Measurements from ENCODE around the gene ANO1.
"Not testable (repeated sequence)": the region's sequence is repeated elsewhere in the genome, so short reads cannot be mapped to it uniquely, and the experiment has no call there.

ANO1 gene

DNA sequence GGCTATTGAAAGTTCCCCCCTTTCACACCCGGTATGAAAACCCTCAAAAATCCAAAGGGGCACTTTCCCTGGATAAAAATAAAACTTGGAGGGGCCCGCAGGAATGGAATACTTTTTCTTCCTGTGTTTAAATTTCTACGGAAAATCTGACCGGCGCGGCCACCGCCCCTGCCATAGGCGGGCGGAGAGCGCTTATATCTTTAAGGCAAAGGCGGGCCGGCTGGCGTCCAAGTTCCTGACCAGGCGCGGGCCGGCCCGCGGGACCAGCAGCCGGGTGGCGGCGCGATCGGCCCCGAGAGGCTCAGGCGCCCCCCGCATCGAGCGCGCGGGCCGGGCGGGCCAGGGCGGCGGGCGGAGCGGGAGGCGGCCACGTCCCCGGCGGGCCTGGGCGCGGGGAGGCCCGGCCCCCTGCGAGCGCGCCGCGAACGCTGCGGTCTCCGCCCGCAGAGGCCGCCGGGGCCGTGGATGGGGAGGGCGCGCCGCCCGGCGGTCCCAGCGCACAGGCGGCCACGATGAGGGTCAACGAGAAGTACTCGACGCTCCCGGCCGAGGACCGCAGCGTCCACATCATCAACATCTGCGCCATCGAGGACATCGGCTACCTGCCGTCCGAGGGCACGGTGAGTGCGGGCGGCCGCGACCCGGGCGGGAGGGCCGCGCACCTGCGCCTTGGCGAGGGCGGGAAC is at the start of gene ANO1:
TSS of gene ANO1 (plus strand) at position 223 of the 686 bp plus-strand sequence. CDS start at position 513, 290 bp downstream.
- H3K4me3 ChIP-seq (ENCODE audit: low read depth, low read length), result peak within 1 kb of the TSS; percentile 24

DNA sequence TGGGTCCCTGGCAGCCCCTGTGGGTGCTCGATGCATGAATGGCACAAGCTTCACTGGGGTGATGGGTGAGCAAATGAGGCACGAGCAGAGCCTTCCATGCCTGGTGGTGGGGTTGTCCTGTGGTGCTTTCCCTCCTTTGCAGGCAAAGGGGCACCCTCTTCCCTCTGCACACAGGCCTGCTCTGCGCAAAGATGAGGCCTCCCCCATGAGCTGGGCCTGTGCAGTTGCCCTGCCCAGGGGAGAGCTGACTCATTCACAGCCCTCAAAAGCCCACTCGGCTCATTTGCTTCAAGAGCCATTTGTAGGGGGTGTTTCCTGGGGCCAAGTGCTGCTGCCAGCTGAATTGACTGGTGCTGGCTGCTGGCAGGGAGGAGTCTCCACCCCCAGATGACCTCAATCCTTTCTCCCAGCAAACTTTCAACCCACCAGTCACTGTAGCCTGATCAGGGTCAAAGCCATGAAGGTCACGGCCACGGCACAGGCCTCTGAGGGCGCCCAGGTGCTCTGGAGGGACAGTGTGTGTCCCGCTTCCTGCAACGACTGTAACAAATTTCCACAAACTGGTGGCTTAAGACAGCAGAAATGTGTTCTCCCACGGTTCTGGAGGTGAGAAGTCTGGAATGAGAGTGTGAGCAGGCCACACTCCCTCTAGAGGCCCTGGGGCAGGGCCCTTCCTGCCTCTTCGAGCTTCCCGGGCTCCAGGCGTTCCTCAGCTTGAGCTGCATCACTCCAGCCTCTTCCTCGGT is 48.8 kb upstream of the ANO1 start:
- H3K4me3 ChIP-seq (ENCODE audit: low read depth, low read length), result no peak overlapping the region

GRCh38 chr11:70029861-70030380 is 48.2 kb upstream of the ANO1 start:
- H3K4me3 ChIP-seq (ENCODE audit: low read depth, low read length), result no peak overlapping the region

DNA sequence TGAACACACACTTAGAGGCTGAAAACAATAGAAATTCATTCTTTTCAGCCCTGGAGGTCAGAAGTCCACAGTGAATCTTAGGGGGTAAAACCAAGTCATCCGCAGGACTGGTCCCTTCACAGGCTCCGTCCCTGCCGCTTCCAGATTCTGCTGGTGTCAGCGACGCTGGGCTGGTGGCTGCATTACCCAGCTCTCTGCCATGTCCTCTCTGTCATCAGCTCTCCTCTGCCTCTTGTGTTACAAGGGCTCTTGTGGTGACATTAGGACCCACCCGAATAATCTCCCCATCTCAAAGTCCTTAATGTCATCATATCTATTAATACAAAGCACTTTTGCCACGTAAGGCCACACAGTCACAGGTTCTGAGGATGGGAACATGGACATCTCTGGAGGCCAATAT is 47.7 kb upstream of the ANO1 start:
- H3K4me3 ChIP-seq (ENCODE audit: low read depth, low read length), result no peak overlapping the region

- H3K4me3 ChIP-seq (ENCODE audit: low read depth, low read length), result no peak overlapping the region
Observed at GRCh38 chr11:70031631-70032469, 46.3 kb upstream of the ANO1 start.

- no peak overlapping the region for H3K4me3 ChIP-seq (ENCODE audit: low read depth, low read length)
Observed at GRCh38 chr11:70032470-70032795, 45.7 kb upstream of the ANO1 start.

DNA sequence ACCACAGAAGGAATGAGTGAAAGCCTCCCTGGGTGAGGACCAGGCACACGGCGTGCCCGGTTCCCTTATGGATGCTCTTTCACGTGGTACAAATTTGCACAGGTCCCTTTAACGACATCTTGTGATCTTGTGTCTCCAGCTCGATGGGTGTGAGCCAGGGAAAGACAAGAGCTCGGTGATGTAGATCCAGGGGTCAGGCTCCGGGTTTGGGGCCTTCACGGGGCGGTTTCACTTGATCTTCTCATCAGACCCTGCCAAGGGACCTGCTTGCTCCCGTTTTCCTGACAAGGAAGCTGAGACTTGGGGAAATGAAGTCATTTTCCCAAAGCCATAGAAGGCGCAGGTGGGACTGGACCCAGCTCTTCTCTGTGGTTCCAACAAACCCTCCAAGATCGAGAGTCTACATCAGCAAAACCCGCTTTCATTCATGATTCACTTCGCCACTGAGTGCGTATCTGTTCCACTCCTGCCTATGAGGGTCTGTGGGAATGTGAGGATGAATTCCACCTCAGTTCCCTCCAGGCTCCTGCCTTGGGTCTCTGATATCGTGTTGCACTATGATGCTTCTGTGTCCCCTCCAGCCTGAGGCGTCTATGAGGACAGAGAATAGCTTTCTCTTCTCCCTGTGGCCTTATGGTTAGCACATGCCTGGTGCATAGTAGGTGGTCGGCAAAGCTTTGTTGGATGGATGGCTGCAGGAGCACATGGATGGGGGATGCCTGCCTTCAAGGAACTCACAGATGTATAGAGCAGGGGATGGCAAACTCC is 45.0 kb upstream of the ANO1 start:
- no peak overlapping the region for H3K4me3 ChIP-seq (ENCODE audit: low read depth, low read length)

DNA sequence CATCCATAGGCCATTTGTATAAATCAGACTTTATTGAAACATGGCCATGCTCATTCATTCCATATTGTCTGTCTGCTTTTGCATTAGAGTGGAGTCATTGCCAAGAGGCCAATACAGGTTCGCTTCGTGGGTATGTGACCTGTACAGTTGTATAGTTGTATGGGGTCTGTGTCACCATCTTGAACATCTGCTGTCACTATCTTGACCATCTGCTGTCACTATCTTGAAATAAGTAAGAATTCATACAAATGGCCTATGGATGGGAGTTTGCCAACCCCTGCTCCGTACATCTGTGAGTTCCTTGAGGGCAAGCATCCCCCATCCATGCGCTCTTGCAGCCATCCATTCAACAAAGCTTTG is 44.4 kb upstream of the ANO1 start:
- H3K4me3 ChIP-seq (ENCODE audit: low read depth, low read length), result no peak overlapping the region

DNA sequence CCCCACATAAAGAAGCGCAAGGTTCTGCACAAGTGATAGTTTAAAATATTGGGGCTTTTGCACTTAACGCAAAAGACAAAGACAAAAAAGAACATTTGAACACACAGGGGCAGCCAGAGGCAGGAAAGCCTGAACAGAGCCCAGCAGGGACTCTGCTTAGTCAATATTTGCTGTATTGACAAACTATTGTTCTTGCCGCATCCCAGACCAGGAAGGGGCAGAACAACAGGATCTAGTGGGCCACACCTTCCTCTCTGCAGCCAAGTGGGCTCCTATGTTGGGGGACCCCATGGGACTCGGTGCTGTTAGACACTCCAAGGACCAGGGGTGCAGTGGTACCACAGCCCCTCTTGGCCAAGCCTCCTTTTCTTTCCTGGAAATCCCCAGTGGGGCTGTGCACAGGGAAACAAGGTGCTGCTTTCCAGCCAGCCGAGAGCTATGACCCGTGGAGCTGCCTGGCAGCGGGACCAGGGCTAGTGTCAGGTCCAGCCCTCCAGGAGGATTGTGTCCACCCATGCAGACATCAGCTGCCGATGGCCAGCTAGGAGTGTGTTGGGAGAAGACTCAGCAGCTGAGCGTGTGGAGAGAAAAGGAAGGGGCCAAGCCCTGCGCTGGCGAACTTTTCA is 43.3 kb upstream of the ANO1 start:
- H3K4me3 ChIP-seq (ENCODE audit: low read depth, low read length), result no peak overlapping the region

DNA sequence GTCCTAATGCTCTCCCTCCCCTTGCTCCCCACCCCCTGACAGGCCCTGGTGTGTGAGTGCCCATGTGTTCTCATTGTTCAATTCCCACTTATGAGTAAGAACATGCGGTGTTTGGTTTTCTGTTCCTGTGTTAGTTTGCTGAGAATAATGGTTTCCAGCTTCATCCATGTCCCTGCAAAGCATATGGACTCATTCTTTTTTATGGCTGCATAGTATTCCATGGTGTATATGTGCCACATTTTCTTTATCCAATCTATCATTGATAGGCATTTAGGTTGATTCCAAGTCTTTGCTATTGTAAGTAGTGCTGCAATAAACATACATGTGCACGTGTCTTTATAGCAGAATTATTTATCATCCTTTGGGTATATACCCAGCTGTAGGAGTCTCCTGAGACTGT is 42.5 kb upstream of the ANO1 start:
- not testable (repeated sequence) for H3K4me3 ChIP-seq (ENCODE audit: low read depth, low read length)

GRCh38 chr11:70036971-70037882 is 40.9 kb upstream of the ANO1 start:
- no peak overlapping the region for H3K4me3 ChIP-seq (ENCODE audit: low read depth, low read length)

DNA sequence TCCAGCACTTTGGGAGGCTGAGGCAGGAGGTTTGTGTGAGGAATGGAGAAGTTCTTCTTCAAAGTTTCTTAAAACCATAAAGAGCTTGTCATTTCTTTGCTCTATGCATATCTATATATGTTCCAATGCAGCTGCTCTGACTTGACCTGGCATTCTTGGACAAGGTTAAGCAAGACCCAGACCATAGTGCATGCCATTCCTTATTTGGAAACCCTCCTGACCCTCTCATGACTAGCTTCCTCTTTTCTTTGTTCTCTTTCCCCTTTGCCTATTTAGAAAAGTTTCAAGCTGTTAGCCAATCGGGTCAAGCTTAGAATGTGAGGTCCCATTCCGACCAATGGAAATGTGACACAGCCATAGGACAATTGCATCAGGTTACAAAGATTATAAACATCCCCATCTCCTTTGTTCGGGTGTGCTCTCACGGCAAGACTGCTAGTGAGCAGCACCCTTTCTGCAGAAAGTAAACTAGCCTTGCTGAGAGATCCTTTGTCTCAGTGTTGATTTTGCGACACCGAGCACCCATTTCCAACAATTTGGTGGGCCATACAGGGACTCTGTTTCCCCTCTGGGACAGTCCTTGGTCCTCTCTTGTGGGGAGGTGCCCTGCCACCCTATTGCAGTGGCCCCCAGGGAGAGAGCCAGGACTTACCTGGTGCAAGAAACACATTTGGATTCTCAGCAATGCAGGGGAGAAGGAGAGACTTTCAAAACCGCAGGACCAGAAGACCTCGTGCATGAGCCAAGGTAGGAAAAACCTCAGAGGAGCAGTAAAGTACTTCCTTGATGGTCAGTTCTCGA is 39.9 kb upstream of the ANO1 start:
- H3K4me3 ChIP-seq (ENCODE audit: low read depth, low read length), result no peak overlapping the region

DNA sequence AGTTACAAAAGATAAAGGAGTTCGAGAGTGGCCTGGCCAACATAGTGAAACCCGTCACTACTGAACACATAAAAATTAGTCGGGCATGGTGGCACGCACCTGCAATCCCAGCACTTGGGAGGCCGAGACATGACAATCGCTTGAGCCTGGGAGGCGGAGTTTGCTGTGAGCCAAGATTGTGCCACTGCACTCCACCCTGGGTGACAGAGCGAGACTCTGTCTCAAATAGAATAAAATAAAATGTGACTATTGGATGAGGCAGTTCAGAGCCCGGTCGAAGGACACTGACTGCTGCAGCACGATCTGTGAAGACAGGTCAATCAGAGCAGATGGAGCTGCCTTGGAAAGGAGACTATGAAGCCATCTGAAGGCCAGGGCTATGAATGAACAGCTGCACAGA is 37.7 kb upstream of the ANO1 start:
- no peak overlapping the region for H3K4me3 ChIP-seq (ENCODE audit: low read depth, low read length)

DNA sequence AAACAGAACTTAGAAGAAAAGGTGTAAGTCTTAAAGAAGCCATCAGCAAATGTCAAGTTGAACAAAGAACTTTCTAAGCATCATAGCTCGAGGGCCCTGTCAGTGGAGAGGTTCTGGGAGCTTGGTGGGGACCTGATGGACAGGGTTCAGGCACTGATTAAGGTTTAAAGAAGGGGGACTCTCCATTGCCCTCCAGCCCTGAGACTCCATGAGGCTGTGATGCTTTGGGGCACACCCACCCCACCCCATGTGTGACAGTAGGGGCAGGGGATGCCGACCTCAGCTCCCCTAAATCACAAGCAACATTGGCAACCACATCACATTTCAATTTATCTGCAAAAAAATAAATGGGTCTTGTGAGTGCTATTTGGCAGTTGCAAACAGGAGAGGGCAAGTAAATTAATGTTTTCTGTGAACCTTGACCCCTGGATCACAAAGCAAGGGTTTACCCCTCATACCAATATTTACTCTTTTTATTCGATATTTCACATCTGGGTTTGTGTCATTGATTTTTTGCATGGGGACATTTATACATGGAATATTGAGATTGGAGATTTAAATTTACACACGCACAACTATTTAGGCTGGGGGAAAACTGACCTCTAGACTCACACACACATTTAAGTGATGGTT is 37.1 kb upstream of the ANO1 start:
- H3K4me3 ChIP-seq (ENCODE audit: low read depth, low read length), result no peak overlapping the region

DNA sequence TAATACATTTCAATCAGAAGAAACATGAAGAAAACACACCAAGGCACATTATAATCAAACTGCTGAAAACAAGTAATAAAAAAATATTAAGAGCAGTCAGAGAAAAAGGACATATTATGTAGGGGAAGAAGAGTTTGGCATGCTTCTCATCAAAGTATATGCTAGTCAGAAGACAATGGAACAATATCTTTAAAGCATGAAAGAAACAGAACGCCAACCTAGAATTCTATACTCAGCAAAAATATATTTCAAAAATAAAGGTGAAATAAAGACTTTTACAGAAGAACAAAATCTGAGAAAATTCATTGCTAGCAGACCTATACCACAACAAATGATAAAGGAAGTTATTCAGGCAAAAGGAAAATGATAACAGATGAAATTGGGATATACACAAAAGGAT is 34.6 kb upstream of the ANO1 start:
- no peak overlapping the region for H3K4me3 ChIP-seq (ENCODE audit: low read depth, low read length)

GRCh38 chr11:70046089-70046488 is 32.0 kb upstream of the ANO1 start:
- H3K4me3 ChIP-seq (ENCODE audit: low read depth, low read length), result no peak overlapping the region

DNA sequence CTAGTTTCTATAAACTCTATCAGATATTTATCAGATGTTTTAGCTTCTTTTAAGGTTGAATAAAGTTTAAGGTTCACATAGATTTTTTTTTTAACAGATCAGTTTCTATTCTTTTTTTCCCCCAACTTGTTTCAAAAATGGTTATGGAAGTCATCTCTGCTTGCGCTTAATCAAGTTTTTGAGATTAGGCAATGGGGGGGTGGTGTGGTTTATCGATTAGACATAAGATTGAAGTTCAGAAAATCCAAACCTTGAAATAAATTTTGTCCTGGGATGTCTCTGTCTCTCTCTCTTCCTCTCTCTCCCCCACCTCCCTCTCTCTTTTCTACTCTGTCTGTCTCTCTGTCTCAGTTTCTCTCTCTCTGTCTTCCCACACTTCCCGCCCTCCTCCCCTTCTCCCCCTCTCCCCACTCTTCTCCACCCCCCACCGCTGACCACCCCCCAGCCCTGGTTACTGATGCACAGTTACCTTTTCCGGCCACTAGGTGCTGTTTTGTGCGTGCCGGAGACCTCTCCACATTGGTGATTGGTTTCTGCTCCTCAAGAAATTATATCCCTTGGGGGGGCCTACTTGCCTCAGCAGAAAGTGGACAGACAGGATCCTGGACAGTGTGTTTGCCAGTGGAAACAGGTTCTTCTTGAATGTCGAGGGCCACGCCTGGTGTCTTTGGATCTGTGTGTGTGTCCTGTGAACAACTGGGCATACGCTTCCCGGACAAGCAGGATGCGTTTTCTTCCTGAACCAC is 29.7 kb upstream of the ANO1 start:
- no peak overlapping the region for H3K4me3 ChIP-seq (ENCODE audit: low read depth, low read length)
